Prostate gland (tissue), 2 donors: ENCODE results near the gene PITX3. TPM values are rescaled to one million over a fixed set of nuclear protein-coding genes. Genes with fewer than 3 reads are reported as not detected.
"Not testable (repeated sequence)": the region's sequence is repeated elsewhere in the genome, so short reads cannot be mapped to it uniquely, and the experiment has no call there.

Experiments
- DNase-seq: peaks from one replicate; pipeline ENCODE4 v3.0.0-alpha.2; 2019; ENCODE audit warnings: low spot score
- H3K27ac ChIP-seq, 2 donors: fragments of 200-600 bp; sonication (generic); 2 replicates each; pipeline ENCODE4 v1.5.1; 2017 to 2019
- H3K27me3 ChIP-seq: fragments of 200-600 bp; sonication (generic); replicated peaks from 2 replicates; pipeline ENCODE4 v1.5.1; 2019; ENCODE audit not compliant: insufficient read depth
- H3K36me3 ChIP-seq, 2 donors: fragments of 200-600 bp; sonication (generic); 1 replicate in 1 of 2; 2 replicates in 1 of 2; pipeline versions ENCODE4 v1.5.1 to v1.8.1; 2017 to 2019
- H3K4me1 ChIP-seq: fragments of 200-600 bp; sonication (generic); replicated peaks from 2 replicates; pipeline ENCODE4 v1.5.1; 2019
- H3K4me3 ChIP-seq, 2 donors: fragments of 200-600 bp; sonication (generic); 2 replicates each; pipeline ENCODE4 v1.5.1; 2017 to 2019
- H3K9me3 ChIP-seq: fragments of 200-600 bp; sonication (generic); 2 replicates; pipeline ENCODE4 v1.5.1; 2017
- CTCF ChIP-seq, 4 experiments: fragments of 200-600 bp in 2 of 4; fragments of 450-650 bp in 2 of 4; sonication (generic) in 2 of 4; IDR thresholded peaks; 1 replicate in 3 of 4; 2 replicates in 1 of 4; pipeline ENCODE4 v1.5.1; 2016 to 2019; ENCODE audit warnings: antibody characterized with exemption in 4 of 4, mild to moderate bottlenecking in 2 of 4, moderate library complexity in 2 of 4
- POLR2A ChIP-seq: fragments of 450-650 bp; IDR thresholded peaks from one replicate; pipeline ENCODE4 v1.6.1; 2016; ENCODE audit warnings: antibody characterized with exemption, mild to moderate bottlenecking
- POLR2AphosphoS5 ChIP-seq: sonication (generic); formaldehyde crosslinking; IDR thresholded peaks from one replicate; pipeline ENCODE4 v1.6.1; 2017; ENCODE audit warnings: antibody characterized with exemption
- WGBS: methylation state at CpG from one replicate; pipeline ENCODE4 v1.1.5; 2018; 5-methylcytosine and 5-hydroxymethylcytosine counted together
- intact Hi-C: fragments of 100-400 bp; cut with DNase I; formaldehyde crosslinking; loops from one replicate; pipeline ENCODE4 v1.14.2; 2022
- total RNA-seq, 2 donors: library from RNA; depleted of rRNA; stranded (reverse); fragments of >200 nt; gene quantifications; one replicate each; pipeline ENCODE4 v1.1.0, GENCODE V29; 2016

Gene PITX3
- total RNA-seq, 2 donors from 2014 or later = not detected

- no peaks in the 10 kb centered on the region for H3K36me3 ChIP-seq
- intact Hi-C loops = no loop called here
- H3K4me3 ChIP-seq = peak within 1 kb of the TSS; percentile 5 to 10
- TF ChIP-seq POLR2AphosphoS5 (peak; percentile 87), CTCF (IDR thresholded peaks at IDR 0.05) (peak in 1 of 4 experiments; percentile 35), POLR2A (no peak)
- peak within 1 kb of the TSS; percentile 47 to 52 for H3K27ac ChIP-seq
- no peaks in the 10 kb centered on the region for H3K9me3 ChIP-seq
- no peaks in the 10 kb centered on the region for H3K4me1 ChIP-seq
- peak; percentile 83 for DNase-seq
- WGBS = 7% methylated on average over 45 of the region's 47 CpGs
- no peaks in the 10 kb centered on the region for H3K27me3 ChIP-seq
Measured at GRCh38 chr10:102225646-102226541, 15.4 kb downstream of the PITX3 start, which contains the start of gene ELOVL3. Gene ELOVL3, plus strand, starts transcription at chr10:102226299. Its CDS starts 250 bp downstream, at chr10:102226549.

- no peaks in the 10 kb centered on the region for H3K9me3 ChIP-seq
- TF ChIP-seq POLR2A (no peak), CTCF (IDR thresholded peaks at IDR 0.05) (no peak), POLR2AphosphoS5 (no peak)
- no peaks in the 10 kb centered on the region for H3K4me1 ChIP-seq
- no peak overlapping the region for H3K4me3 ChIP-seq
- H3K36me3 ChIP-seq = no peaks in the 10 kb centered on the region
- H3K27ac ChIP-seq = no peak overlapping the region
- 90% methylated on average over 5 of the region's 5 CpGs for WGBS
- H3K27me3 ChIP-seq = no peaks in the 10 kb centered on the region
- intact Hi-C loops = no loop called here
- no peak for DNase-seq
Measured at GRCh38 chr10:102222797-102223196, 18.5 kb downstream of the PITX3 start.

- intact Hi-C loops = no loop called here
- DNase-seq = no peak
Measured at GRCh38 chr10:102220612-102221011, 20.7 kb downstream of the PITX3 start.

GRCh38 chr10:102219370-102219769, 21.9 kb downstream of the PITX3 start:
- Histone ChIP-seq H3K9me3 (no peaks in the 10 kb centered on the region), H3K27me3 (no peaks in the 10 kb centered on the region), H3K27ac (no peak overlapping the region), H3K4me1 (no peaks in the 10 kb centered on the region), H3K4me3 (no peak overlapping the region), H3K36me3 (no peaks in the 10 kb centered on the region)
- intact Hi-C loops = no loop called here
- DNase-seq = no peak
- TF ChIP-seq POLR2A = no peak
- no peak for TF ChIP-seq POLR2AphosphoS5
- TF ChIP-seq CTCF (IDR thresholded peaks at IDR 0.05) = no peak
- 85% methylated on average over 5 of the region's 5 CpGs for WGBS

More at GRCh38 chr10:102220612-102221011, 20.7 kb downstream of the PITX3 start:
- Histone ChIP-seq H3K27ac (no peak overlapping the region), H3K27me3 (no peaks in the 10 kb centered on the region), H3K4me3 (no peak overlapping the region), H3K36me3 (no peaks in the 10 kb centered on the region), H3K4me1 (no peaks in the 10 kb centered on the region), H3K9me3 (no peaks in the 10 kb centered on the region)
- TF ChIP-seq POLR2A (no peak), POLR2AphosphoS5 (no peak), CTCF (IDR thresholded peaks at IDR 0.05) (no peak)

GRCh38 chr10:102213599-102213998, 27.7 kb downstream of the PITX3 start:
- H3K36me3 ChIP-seq, H3K4me3 ChIP-seq, intact Hi-C loops, H3K27ac ChIP-seq, DNase-seq, H3K4me1 ChIP-seq, H3K27me3 ChIP-seq, H3K9me3 ChIP-seq: not testable (repeated sequence)
- 80% methylated on average over 4 of the region's 4 CpGs for WGBS
